PC-3 (cell line): ENCODE measurements around the gene TIPARP. TPM values are rescaled to one million over a fixed set of nuclear protein-coding genes. Genes with fewer than 3 reads are reported as not detected.

ENCODE experiments used
- ATAC-seq: fragments of 200-7000 bp; cut with Tn5 transposase; 2 replicates; pipeline ENCODE4 v1.9.1; 2020; ENCODE audit warnings: mild to moderate bottlenecking, moderate library complexity
- BruUV-seq: library from RNA; stranded (reverse); fragments of 400-500 nt; replicated peaks from 2 replicates; lab custom pipeline; 2021; lab: Mats Ljungman, UMichigan
- CTCF ChIA-PET: fragments of 300-600 bp; sonication (Branson Sonifier 250); formaldehyde crosslinking; loops from one replicate; lab custom pipeline; 2022; ENCODE audit warnings: antibody characterized with exemption; lab: Charles Lee
- POLR2A ChIA-PET: fragments of 300-600 bp; sonication (Branson Sonifier 250); formaldehyde crosslinking; loops from one replicate; lab custom pipeline; 2022; ENCODE audit warnings: antibody characterized with exemption; ENCODE audit not compliant: unreplicated experiment; lab: Charles Lee
- DNase-seq: peaks from one replicate; pipeline ENCODE4 v3.0.0-alpha.2; 2015
- H2AFZ ChIP-seq: fragments of 300-600 bp; sonication (generic); 2 replicates; pipeline ENCODE4 v1.6.0; 2016; ENCODE audit warnings: antibody characterized with exemption, low read length
- H3F3A ChIP-seq: fragments of 300-600 bp; sonication (generic); one replicate; pipeline ENCODE4 v1.6.0; 2017; ENCODE audit warnings: antibody characterized with exemption, low read length, control low read depth, mild to moderate bottlenecking; ENCODE audit not compliant: unreplicated experiment
- H3K27ac ChIP-seq: fragments of 300-600 bp; sonication (generic); 2 replicates; pipeline ENCODE4 v1.5.1; 2016; ENCODE audit warnings: mild to moderate bottlenecking, low read length
- H3K27me3 ChIP-seq: fragments of 300-600 bp; sonication (generic); 2 replicates; pipeline ENCODE4 v1.6.1; 2016; ENCODE audit warnings: low read length, mixed read lengths
- H3K36me3 ChIP-seq: fragments of 300-600 bp; sonication (generic); 2 replicates; pipeline ENCODE4 v1.6.1; 2016; ENCODE audit warnings: low read depth, mixed run types, low read length, mixed read lengths
- H3K4me1 ChIP-seq: fragments of 300-600 bp; sonication (generic); 2 replicates; pipeline ENCODE4 v1.5.1; 2016; ENCODE audit warnings: low read length; ENCODE audit not compliant: insufficient read depth
- H3K4me2 ChIP-seq: fragments of 300-600 bp; sonication (generic); 2 replicates; pipeline ENCODE4 v1.6.0; 2016; ENCODE audit warnings: low read length
- H3K4me3 ChIP-seq: fragments of 300-600 bp; sonication (generic); 2 replicates; pipeline ENCODE4 v1.5.1; 2016; ENCODE audit warnings: mild to moderate bottlenecking, low read length, mixed read lengths
- H3K79me2 ChIP-seq: fragments of 300-600 bp; sonication (generic); 2 replicates; pipeline ENCODE4 v1.6.1; 2017; ENCODE audit warnings: low read length, mixed read lengths
- H3K9ac ChIP-seq: fragments of 300-600 bp; sonication (generic); 2 replicates; pipeline ENCODE4 v1.6.0; 2016; ENCODE audit warnings: mild to moderate bottlenecking, low read length
- H3K9me2 ChIP-seq: fragments of 300-600 bp; sonication (generic); replicated peaks from 2 replicates; pipeline ENCODE4 v1.6.1; 2016; ENCODE audit warnings: mixed run types, low read length, mixed read lengths
- H3K9me3 ChIP-seq: fragments of 300-600 bp; sonication (generic); 2 replicates; pipeline ENCODE4 v1.6.1; 2016; ENCODE audit warnings: low read length, mixed read lengths
- H4K20me1 ChIP-seq: fragments of 300-600 bp; sonication (generic); 2 replicates; pipeline ENCODE4 v1.6.1; 2016; ENCODE audit warnings: low read length, mixed read lengths
- EZH2 ChIP-seq: fragments of 300-600 bp; sonication (generic); IDR thresholded peaks from one replicate; pipeline ENCODE4 v1.6.1; 2017; ENCODE audit warnings: antibody characterized with exemption, mild to moderate bottlenecking, low read length; ENCODE audit not compliant: unreplicated experiment
- EZH2phosphoT487 ChIP-seq: fragments of 300-600 bp; sonication (generic); IDR thresholded peaks from 2 replicates; pipeline ENCODE4 v1.6.1; 2018; ENCODE audit warnings: mild to moderate bottlenecking, antibody characterized with exemption, low read length, borderline replicate concordance
- intact Hi-C: fragments of 100-400 bp; cut with micrococcal nuclease; formaldehyde crosslinking; loops from 2 replicates; pipeline ENCODE4 v1.9.0; 2023
- total RNA-seq: library from RNA; depleted of rRNA; stranded (reverse); fragments of >200 nt; gene quantifications from 2 replicates; pipeline ENCODE4 v1.2.3, GENCODE V29; 2014
- TF ChIP-seq, protein P1 (sequence below): fragments of 300-600 bp; sonication (generic); conservative IDR thresholded peaks from 2 replicates; pipeline ENCODE4 v1.5.1; 2017; ENCODE audit warnings: antibody characterized with exemption, low read depth, mild to moderate bottlenecking, low read length

TIPARP gene
- total RNA-seq, 1 experiment from 2014 or later = 84.7 TPM

- H3K4me3 ChIP-seq = no peak overlapping the region
- peaks cover 10% of the 10 kb centered on the region; the same call in 1 of the 2 replicates for H3K36me3 ChIP-seq
- ATAC-seq (0 out of 2 replicates have a peak, but pooled peaks have one; percentile 12), DNase-seq (no peak)
- ChIA-PET POLR2A (no interaction called here), CTCF (no interaction called here)
- no peaks in the 10 kb centered on the region for H3K4me1 ChIP-seq
- intact Hi-C loops = no loop called here
- TF ChIP-seq EZH2phosphoT487 = no peak
- TF ChIP-seq, protein P1, sequence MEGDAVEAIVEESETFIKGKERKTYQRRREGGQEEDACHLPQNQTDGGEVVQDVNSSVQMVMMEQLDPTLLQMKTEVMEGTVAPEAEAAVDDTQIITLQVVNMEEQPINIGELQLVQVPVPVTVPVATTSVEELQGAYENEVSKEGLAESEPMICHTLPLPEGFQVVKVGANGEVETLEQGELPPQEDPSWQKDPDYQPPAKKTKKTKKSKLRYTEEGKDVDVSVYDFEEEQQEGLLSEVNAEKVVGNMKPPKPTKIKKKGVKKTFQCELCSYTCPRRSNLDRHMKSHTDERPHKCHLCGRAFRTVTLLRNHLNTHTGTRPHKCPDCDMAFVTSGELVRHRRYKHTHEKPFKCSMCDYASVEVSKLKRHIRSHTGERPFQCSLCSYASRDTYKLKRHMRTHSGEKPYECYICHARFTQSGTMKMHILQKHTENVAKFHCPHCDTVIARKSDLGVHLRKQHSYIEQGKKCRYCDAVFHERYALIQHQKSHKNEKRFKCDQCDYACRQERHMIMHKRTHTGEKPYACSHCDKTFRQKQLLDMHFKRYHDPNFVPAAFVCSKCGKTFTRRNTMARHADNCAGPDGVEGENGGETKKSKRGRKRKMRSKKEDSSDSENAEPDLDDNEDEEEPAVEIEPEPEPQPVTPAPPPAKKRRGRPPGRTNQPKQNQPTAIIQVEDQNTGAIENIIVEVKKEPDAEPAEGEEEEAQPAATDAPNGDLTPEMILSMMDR = no peak
- no peak for TF ChIP-seq EZH2
- H3K79me2 ChIP-seq = no peaks in the 10 kb centered on the region
- H3F3A ChIP-seq = no peaks in the 10 kb centered on the region
- no peak overlapping the region for H3K4me2 ChIP-seq
- no peaks in the 10 kb centered on the region for H3K9me2 ChIP-seq
- no peaks in the 10 kb centered on the region for H3K27me3 ChIP-seq
- H3K9ac ChIP-seq = no peak overlapping the region
- H3K9me3 ChIP-seq = no peaks in the 10 kb centered on the region
- no peaks in the 10 kb centered on the region for H4K20me1 ChIP-seq
- no peak overlapping the region for H2AFZ ChIP-seq
- BruUV-seq = no TSS peak
- no peak overlapping the region for H3K27ac ChIP-seq
Measured at GRCh38 chr3:156718622-156719306, 44.4 kb downstream of the TIPARP start.

DNA sequence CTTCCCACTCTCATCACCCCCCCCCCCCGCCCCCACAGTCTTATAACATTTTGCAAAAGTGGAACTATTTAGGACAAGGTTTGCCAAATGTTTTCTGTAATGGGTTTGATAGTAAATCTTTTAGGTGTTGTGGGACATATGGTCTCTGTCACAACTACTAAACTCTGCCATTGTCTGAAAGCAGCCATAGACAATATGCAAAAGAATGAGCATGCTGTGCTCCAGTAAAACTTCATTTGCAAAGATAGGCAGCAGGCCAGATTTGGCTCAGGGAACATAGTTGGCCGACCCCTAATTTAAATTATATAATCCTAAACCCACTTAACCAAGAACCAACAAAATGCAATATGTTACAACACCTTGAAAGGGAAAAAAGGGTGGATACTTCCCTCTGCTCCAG lies 46.4 kb downstream of the TIPARP start:
- ATAC-seq (no peak), DNase-seq (no peak)
- Histone ChIP-seq H3F3A (no peaks in the 10 kb centered on the region), H3K27me3 (no peaks in the 10 kb centered on the region), H3K9me3 (no peaks in the 10 kb centered on the region), H3K79me2 (no peaks in the 10 kb centered on the region), H3K4me3 (no peak overlapping the region), H4K20me1 (no peaks in the 10 kb centered on the region), H3K4me1 (peaks cover 8% of the 10 kb centered on the region; the same call in 1 of the 2 replicates), H3K9me2 (no peaks in the 10 kb centered on the region), H3K9ac (no peak overlapping the region), H3K27ac (no peak overlapping the region), H3K36me3 (peaks cover 7% of the 10 kb centered on the region; the same call in 1 of the 2 replicates), H3K4me2 (no peak overlapping the region), H2AFZ (no peak overlapping the region)
- TF ChIP-seq, protein P1 = no peak
- TF ChIP-seq EZH2phosphoT487 (no peak), EZH2 (no peak)
- POLR2A ChIA-PET = no interaction called here
- intact Hi-C loops = loop anchor here (5.0 kb wide), 1 partner anchor 41 kb away; no protein-coding TSS in a partner anchor
- no TSS peak for BruUV-seq
- CTCF ChIA-PET = no interaction called here
